B cell (primary cell): ENCODE data around the gene CFAP52.

Experiments used
- EZH2 ChIP-seq: IDR thresholded peaks from 2 replicates; pipeline ENCODE4 v1.6.1; 2012; ENCODE audit warnings: borderline replicate concordance, low read depth, mild to moderate bottlenecking, moderate library complexity, low read length; ENCODE audit not compliant: insufficient read depth, poor library complexity, severe bottlenecking
- TF ChIP-seq, protein P1 (sequence below): fragments of 200-600 bp; IDR thresholded peaks from one replicate; pipeline ENCODE4 v1.8.0; 2022; ENCODE audit warnings: antibody characterized with exemption, mild to moderate bottlenecking

DNA sequence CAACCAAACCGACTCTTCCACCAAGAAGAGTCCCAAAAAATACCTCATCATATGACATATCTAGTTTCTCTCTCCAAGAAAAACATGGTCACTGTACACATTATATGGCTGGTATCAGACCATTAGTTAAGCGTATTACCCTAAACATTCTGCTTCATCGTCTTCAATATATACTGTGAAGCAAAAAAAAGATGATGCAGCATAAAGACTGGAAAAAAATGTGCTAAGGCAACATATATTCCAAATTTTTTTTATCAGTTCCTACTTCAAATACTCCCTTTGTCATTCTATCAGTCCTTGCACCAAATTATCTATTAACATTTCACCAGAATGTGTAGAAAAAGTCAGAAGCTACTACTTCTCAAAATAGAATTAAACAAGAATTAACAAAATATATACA, 43.7 kb upstream of the CFAP52 start:
- TF ChIP-seq, protein P1, sequence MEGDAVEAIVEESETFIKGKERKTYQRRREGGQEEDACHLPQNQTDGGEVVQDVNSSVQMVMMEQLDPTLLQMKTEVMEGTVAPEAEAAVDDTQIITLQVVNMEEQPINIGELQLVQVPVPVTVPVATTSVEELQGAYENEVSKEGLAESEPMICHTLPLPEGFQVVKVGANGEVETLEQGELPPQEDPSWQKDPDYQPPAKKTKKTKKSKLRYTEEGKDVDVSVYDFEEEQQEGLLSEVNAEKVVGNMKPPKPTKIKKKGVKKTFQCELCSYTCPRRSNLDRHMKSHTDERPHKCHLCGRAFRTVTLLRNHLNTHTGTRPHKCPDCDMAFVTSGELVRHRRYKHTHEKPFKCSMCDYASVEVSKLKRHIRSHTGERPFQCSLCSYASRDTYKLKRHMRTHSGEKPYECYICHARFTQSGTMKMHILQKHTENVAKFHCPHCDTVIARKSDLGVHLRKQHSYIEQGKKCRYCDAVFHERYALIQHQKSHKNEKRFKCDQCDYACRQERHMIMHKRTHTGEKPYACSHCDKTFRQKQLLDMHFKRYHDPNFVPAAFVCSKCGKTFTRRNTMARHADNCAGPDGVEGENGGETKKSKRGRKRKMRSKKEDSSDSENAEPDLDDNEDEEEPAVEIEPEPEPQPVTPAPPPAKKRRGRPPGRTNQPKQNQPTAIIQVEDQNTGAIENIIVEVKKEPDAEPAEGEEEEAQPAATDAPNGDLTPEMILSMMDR: no peak
- no peak for TF ChIP-seq EZH2
